Measurements from ENCODE around the gene SIM2. TPM values are rescaled to one million over a fixed set of nuclear protein-coding genes. Genes with fewer than 3 reads are reported as not detected.

Gene SIM2
- total and polyA plus RNA-seq, 2 experiments from 2014 or later, result 0.16 to 0.49 TPM

DNA sequence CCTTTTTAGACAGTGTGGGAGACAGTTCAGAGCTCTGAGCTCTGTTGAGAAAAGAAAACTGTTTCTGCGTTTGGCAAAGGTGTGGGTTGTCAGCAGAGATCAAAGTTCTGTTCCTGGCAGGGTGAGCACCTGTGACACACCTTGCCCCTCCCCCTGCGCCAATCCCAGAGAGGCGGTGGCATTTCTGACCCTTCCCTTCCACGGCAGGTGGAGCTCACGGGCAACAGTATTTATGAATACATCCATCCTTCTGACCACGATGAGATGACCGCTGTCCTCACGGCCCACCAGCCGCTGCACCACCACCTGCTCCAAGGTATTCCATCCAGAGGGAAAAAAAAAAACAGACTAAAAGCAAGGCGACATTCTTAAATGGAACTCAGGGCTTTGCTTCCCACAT is 20.7 kb downstream of the SIM2 start:
- peaks cover 16% of the 10 kb centered on the region for H3K4me1 Mint-ChIP-seq
- no peak overlapping the region for H3K4me2 ChIP-seq
- no peaks in the 10 kb centered on the region for H3K79me2 ChIP-seq (replicated peaks; ENCODE audit: insufficient read depth)
- H3F3A ChIP-seq (replicated peaks; ENCODE audit: low read depth), result no peaks in the 10 kb centered on the region; the same call in 1 of the 2 replicates
- H3K36me3 ChIP-seq (ENCODE audit: insufficient read depth), result no peaks in the 10 kb centered on the region
- H3K4me3 ChIP-seq, result no peak overlapping the region
- no peaks in the 10 kb centered on the region; the same call in 2 of the 3 replicates for H3K9me3 Mint-ChIP-seq
- peaks cover 4% of the 10 kb centered on the region; the same call in 1 of the 2 replicates for H3K27me3 ChIP-seq (ENCODE audit: insufficient read depth)
- no peak overlapping the region for H3K27ac ChIP-seq (ENCODE audit: low read depth)
- no peak overlapping the region for H2AFZ ChIP-seq
- H3K4me1 ChIP-seq (ENCODE audit: insufficient read depth), result peaks cover 10% of the 10 kb centered on the region
- H3K27ac Mint-ChIP-seq, result no peak overlapping the region
- peaks cover 20% of the 10 kb centered on the region for H3K27me3 Mint-ChIP-seq (ENCODE audit: insufficient read depth, low read depth, poor library complexity)
- TF ChIP-seq NANOG (IDR thresholded peaks at IDR 0.05; ENCODE audit: borderline replicate concordance) (no peak), ZNF114 (CRISPR knock-in tag; IDR thresholded peaks at IDR 0.05) (no peak)
- TF ChIP-seq, protein P1, sequence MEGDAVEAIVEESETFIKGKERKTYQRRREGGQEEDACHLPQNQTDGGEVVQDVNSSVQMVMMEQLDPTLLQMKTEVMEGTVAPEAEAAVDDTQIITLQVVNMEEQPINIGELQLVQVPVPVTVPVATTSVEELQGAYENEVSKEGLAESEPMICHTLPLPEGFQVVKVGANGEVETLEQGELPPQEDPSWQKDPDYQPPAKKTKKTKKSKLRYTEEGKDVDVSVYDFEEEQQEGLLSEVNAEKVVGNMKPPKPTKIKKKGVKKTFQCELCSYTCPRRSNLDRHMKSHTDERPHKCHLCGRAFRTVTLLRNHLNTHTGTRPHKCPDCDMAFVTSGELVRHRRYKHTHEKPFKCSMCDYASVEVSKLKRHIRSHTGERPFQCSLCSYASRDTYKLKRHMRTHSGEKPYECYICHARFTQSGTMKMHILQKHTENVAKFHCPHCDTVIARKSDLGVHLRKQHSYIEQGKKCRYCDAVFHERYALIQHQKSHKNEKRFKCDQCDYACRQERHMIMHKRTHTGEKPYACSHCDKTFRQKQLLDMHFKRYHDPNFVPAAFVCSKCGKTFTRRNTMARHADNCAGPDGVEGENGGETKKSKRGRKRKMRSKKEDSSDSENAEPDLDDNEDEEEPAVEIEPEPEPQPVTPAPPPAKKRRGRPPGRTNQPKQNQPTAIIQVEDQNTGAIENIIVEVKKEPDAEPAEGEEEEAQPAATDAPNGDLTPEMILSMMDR (conservative IDR thresholded peaks at IDR 0.05; ENCODE audit: low read depth in 2 of 2), result no peak
- DNase-seq (ENCODE audit: low spot score) (no peak), ATAC-seq (no peak)
- H3K36me3 Mint-ChIP-seq (ENCODE audit: low read depth), result no peaks in the 10 kb centered on the region
- no peak overlapping the region for H3K4me3 Mint-ChIP-seq
- H4K20me1 ChIP-seq (replicated peaks; ENCODE audit: insufficient read depth), result no peaks in the 10 kb centered on the region
- no peaks in the 10 kb centered on the region for H3K9me2 ChIP-seq (ENCODE audit: insufficient read depth)

DNA sequence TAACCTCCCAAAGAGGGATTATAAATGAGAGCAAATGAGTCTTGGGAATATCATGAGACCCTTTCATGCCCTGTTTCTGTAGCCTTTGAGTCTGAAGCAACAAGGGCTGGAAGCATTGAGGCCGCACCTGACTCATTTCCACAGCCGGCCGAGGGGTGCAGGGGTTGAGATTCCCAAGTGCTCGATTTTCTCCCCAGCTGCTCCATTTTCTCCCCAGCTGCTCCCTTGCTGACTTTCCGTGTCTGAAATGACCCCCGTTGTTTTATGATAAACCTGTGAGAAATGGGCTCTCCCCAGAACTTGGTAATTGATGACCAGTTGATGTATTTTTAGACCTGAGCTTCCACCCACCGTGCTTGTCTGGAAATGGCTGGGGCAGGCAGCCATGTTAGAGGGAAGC is 22.9 kb downstream of the SIM2 start:
- Histone ChIP-seq H3K27ac (ENCODE audit: low read depth) (no peak overlapping the region), H3K27me3 (ENCODE audit: insufficient read depth) (no peaks in the 10 kb centered on the region), H3K36me3 (ENCODE audit: insufficient read depth) (no peaks in the 10 kb centered on the region), H3K4me2 (no peak overlapping the region), H3F3A (replicated peaks; ENCODE audit: low read depth) (no peaks in the 10 kb centered on the region; the same call in 1 of the 2 replicates), H3K9me2 (ENCODE audit: insufficient read depth) (no peaks in the 10 kb centered on the region), H4K20me1 (replicated peaks; ENCODE audit: insufficient read depth) (no peaks in the 10 kb centered on the region), H2AFZ (no peak overlapping the region), H3K4me3 (no peak overlapping the region), H3K79me2 (replicated peaks; ENCODE audit: insufficient read depth) (no peaks in the 10 kb centered on the region), H3K4me1 (ENCODE audit: insufficient read depth) (peaks cover 10% of the 10 kb centered on the region)
- no peak overlapping the region for H3K27ac Mint-ChIP-seq
- peaks cover 16% of the 10 kb centered on the region for H3K4me1 Mint-ChIP-seq
- no peak for DNase-seq (ENCODE audit: low spot score)
- no peaks in the 10 kb centered on the region; the same call in 2 of the 3 replicates for H3K9me3 Mint-ChIP-seq
- H3K4me3 Mint-ChIP-seq, result no peak overlapping the region
- ATAC-seq, result no peak
- H3K27me3 Mint-ChIP-seq (ENCODE audit: insufficient read depth, low read depth, poor library complexity), result peaks cover 20% of the 10 kb centered on the region
- no peaks in the 10 kb centered on the region for H3K36me3 Mint-ChIP-seq (ENCODE audit: low read depth)
- TF ChIP-seq, protein P2, sequence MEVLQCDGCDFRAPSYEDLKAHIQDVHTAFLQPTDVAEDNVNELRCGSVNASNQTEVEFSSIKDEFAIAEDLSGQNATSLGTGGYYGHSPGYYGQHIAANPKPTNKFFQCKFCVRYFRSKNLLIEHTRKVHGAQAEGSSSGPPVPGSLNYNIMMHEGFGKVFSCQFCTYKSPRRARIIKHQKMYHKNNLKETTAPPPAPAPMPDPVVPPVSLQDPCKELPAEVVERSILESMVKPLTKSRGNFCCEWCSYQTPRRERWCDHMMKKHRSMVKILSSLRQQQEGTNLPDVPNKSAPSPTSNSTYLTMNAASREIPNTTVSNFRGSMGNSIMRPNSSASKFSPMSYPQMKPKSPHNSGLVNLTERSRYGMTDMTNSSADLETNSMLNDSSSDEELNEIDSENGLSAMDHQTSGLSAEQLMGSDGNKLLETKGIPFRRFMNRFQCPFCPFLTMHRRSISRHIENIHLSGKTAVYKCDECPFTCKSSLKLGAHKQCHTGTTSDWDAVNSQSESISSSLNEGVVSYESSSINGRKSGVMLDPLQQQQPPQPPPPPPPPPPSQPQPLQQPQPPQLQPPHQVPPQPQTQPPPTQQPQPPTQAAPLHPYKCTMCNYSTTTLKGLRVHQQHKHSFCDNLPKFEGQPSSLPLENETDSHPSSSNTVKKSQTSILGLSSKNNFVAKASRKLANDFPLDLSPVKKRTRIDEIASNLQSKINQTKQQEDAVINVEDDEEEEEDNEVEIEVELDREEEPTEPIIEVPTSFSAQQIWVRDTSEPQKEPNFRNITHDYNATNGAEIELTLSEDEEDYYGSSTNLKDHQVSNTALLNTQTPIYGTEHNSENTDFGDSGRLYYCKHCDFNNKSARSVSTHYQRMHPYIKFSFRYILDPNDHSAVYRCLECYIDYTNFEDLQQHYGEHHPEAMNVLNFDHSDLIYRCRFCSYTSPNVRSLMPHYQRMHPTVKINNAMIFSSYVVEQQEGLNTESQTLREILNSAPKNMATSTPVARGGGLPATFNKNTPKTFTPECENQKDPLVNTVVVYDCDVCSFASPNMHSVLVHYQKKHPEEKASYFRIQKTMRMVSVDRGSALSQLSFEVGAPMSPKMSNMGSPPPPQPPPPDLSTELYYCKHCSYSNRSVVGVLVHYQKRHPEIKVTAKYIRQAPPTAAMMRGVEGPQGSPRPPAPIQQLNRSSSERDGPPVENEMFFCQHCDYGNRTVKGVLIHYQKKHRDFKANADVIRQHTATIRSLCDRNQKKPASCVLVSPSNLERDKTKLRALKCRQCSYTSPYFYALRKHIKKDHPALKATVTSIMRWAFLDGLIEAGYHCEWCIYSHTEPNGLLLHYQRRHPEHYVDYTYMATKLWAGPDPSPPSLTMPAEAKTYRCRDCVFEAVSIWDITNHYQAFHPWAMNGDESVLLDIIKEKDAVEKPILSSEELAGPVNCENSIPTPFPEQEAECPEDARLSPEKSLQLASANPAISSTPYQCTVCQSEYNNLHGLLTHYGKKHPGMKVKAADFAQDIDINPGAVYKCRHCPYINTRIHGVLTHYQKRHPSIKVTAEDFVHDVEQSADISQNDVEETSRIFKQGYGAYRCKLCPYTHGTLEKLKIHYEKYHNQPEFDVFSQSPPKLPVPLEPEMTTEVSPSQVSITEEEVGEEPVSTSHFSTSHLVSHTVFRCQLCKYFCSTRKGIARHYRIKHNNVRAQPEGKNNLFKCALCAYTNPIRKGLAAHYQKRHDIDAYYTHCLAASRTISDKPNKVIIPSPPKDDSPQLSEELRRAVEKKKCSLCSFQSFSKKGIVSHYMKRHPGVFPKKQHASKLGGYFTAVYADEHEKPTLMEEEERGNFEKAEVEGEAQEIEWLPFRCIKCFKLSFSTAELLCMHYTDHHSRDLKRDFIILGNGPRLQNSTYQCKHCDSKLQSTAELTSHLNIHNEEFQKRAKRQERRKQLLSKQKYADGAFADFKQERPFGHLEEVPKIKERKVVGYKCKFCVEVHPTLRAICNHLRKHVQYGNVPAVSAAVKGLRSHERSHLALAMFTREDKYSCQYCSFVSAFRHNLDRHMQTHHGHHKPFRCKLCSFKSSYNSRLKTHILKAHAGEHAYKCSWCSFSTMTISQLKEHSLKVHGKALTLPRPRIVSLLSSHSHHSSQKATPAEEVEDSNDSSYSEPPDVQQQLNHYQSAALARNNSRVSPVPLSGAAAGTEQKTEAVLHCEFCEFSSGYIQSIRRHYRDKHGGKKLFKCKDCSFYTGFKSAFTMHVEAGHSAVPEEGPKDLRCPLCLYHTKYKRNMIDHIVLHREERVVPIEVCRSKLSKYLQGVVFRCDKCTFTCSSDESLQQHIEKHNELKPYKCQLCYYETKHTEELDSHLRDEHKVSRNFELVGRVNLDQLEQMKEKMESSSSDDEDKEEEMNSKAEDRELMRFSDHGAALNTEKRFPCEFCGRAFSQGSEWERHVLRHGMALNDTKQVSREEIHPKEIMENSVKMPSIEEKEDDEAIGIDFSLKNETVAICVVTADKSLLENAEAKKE (CRISPR knock-in tag; IDR thresholded peaks at IDR 0.05), result no peak
- TF ChIP-seq, protein P3, sequence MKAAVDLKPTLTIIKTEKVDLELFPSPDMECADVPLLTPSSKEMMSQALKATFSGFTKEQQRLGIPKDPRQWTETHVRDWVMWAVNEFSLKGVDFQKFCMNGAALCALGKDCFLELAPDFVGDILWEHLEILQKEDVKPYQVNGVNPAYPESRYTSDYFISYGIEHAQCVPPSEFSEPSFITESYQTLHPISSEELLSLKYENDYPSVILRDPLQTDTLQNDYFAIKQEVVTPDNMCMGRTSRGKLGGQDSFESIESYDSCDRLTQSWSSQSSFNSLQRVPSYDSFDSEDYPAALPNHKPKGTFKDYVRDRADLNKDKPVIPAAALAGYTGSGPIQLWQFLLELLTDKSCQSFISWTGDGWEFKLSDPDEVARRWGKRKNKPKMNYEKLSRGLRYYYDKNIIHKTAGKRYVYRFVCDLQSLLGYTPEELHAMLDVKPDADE (IDR thresholded peaks at IDR 0.05), result no peak
- TF ChIP-seq ZNF331 (CRISPR knock-in tag; IDR thresholded peaks at IDR 0.05; ENCODE audit: low read depth), result no peak
- TF ChIP-seq, protein P1 (conservative IDR thresholded peaks at IDR 0.05; ENCODE audit: low read depth in 2 of 2), result no peak
- no peak for TF ChIP-seq EZH2 (IDR thresholded peaks at IDR 0.05; ENCODE audit: low read depth, unreplicated experiment)
- TF ChIP-seq STAT1 (IDR thresholded peaks at IDR 0.05; ENCODE audit: unreplicated experiment), result no peak
- no peak for TF ChIP-seq ZNF114 (CRISPR knock-in tag; IDR thresholded peaks at IDR 0.05)
- TF ChIP-seq JUNB (IDR thresholded peaks at IDR 0.05; ENCODE audit: unreplicated experiment), result no peak
- TF ChIP-seq EZH2phosphoT487 (IDR thresholded peaks at IDR 0.05; ENCODE audit: unreplicated experiment), result no peak
- no peak for TF ChIP-seq NANOG (IDR thresholded peaks at IDR 0.05; ENCODE audit: borderline replicate concordance)
